Activated naive CD8-positive, alpha-beta T cell treated with anti-CD3 and anti-CD28 coated beads, Interleukin-2, amount 10 ng/mL, durations not matched to agents 7 days and 5 days (primary cell): ENCODE data around the gene RFLNA. TPM values are rescaled to one million over a fixed set of nuclear protein-coding genes. Genes with fewer than 3 reads are reported as not detected.

Experiments
- ATAC-seq: fragments of 150-1000 bp; cut with Tn5 transposase; one replicate; pipeline ENCODE4 v1.10.0; 2021; ENCODE audit warnings: low read depth, moderate library complexity
- POLR2A ChIA-PET: fragments of 350-600 bp; sonication (Branson Sonifier 250); formaldehyde crosslinking; loops from one replicate; lab custom pipeline; 2021; ENCODE audit warnings: antibody characterized with exemption; lab: Charles Lee
- DNase-seq: peaks from one replicate; pipeline ENCODE4 v3.0.0; 2021
- H3K27ac Mint-ChIP-seq: one replicate; pipeline ENCODE4 v1.8.0; 2022; ENCODE audit warnings: mild to moderate bottlenecking, mixed read lengths
- H3K27me3 Mint-ChIP-seq: one replicate; pipeline ENCODE4 v1.8.0; 2022; ENCODE audit warnings: mild to moderate bottlenecking, moderate library complexity, mixed read lengths
- H3K36me3 Mint-ChIP-seq: one replicate; pipeline ENCODE4 v1.8.0; 2021; ENCODE audit warnings: mild to moderate bottlenecking, mixed read lengths
- H3K4me1 Mint-ChIP-seq: one replicate; pipeline ENCODE4 v1.8.0; 2021; ENCODE audit warnings: mixed read lengths
- H3K4me3 Mint-ChIP-seq: one replicate; pipeline ENCODE4 v1.8.0; 2022; ENCODE audit warnings: mild to moderate bottlenecking, moderate library complexity, mixed read lengths
- H3K9me3 Mint-ChIP-seq: one replicate; pipeline ENCODE4 v1.8.0; 2021; ENCODE audit warnings: mixed read lengths
- microRNA-seq: library from miRNA; unstranded; fragments of <30 nt; microRNA quantifications from one replicate; pipeline ENCODE4 v1.2.0, GENCODE V29; 2022
- total RNA-seq, 2 experiments: library from RNA; stranded (reverse); gene quantifications; one replicate each; pipeline ENCODE4 v1.2.3, GENCODE V29; 2021

Gene RFLNA
- total RNA-seq, 2 experiments from 2014 or later = not detected

- DNase-seq (no peak), ATAC-seq (no peak)
- H3K4me3 Mint-ChIP-seq = no peak overlapping the region
- H3K4me1 Mint-ChIP-seq = no peaks in the 10 kb centered on the region
- no peaks in the 10 kb centered on the region for H3K9me3 Mint-ChIP-seq
- peaks cover 13% of the 10 kb centered on the region for H3K36me3 Mint-ChIP-seq
- POLR2A ChIA-PET = no interaction called here
- no peaks in the 10 kb centered on the region for H3K27me3 Mint-ChIP-seq
- H3K27ac Mint-ChIP-seq = no peak overlapping the region
These were observed 66.4 kb downstream of the RFLNA start for GRCh38 chr12:124361074-124361970.

GRCh38 chr12:124361996-124362395 is 67.1 kb downstream of the RFLNA start:
- no peak overlapping the region for H3K27ac Mint-ChIP-seq
- POLR2A ChIA-PET = no interaction called here
- no peak for ATAC-seq

GRCh38 chr12:124363353-124363965 is 68.6 kb downstream of the RFLNA start:
- H3K4me3 Mint-ChIP-seq = no peak overlapping the region
- ATAC-seq (no peak), DNase-seq (no peak)
- H3K9me3 Mint-ChIP-seq = no peaks in the 10 kb centered on the region
- POLR2A ChIA-PET = no interaction called here
- H3K36me3 Mint-ChIP-seq = peaks cover under 1% of the 10 kb centered on the region
- no peak overlapping the region for H3K27ac Mint-ChIP-seq
- no peaks in the 10 kb centered on the region for H3K4me1 Mint-ChIP-seq
- H3K27me3 Mint-ChIP-seq = no peaks in the 10 kb centered on the region

More at GRCh38 chr12:124361996-124362395, 67.1 kb downstream of the RFLNA start:
- H3K36me3 Mint-ChIP-seq = peaks cover 13% of the 10 kb centered on the region
- H3K9me3 Mint-ChIP-seq = no peaks in the 10 kb centered on the region
- no peak overlapping the region for H3K4me3 Mint-ChIP-seq
- DNase-seq = no peak
- H3K4me1 Mint-ChIP-seq = no peaks in the 10 kb centered on the region
- no peaks in the 10 kb centered on the region for H3K27me3 Mint-ChIP-seq

- POLR2A ChIA-PET = no interaction called here
These were observed 69.7 kb downstream of the RFLNA start for GRCh38 chr12:124364543-124364942.

More at GRCh38 chr12:124364543-124364942, 69.7 kb downstream of the RFLNA start:
- H3K4me1 Mint-ChIP-seq = no peaks in the 10 kb centered on the region
- H3K27ac Mint-ChIP-seq = no peak overlapping the region
- ATAC-seq (no peak), DNase-seq (no peak)
- H3K27me3 Mint-ChIP-seq = no peaks in the 10 kb centered on the region
- H3K36me3 Mint-ChIP-seq = no peaks in the 10 kb centered on the region
- H3K9me3 Mint-ChIP-seq = no peaks in the 10 kb centered on the region
- H3K4me3 Mint-ChIP-seq = no peak overlapping the region

Small RNA genes lying within 50 kb of the gene (microRNA-seq; reads per million reads assigned to microRNA genes)
- gene MIR6880 = not detected
